GM12878 (cell line): ENCODE data around the gene C14orf119. TPM values are rescaled to one million over a fixed set of nuclear protein-coding genes. Genes with fewer than 3 reads are reported as not detected.

Experiments used
- ATAC-seq: fragments of 200-7000 bp; cut with Tn5 transposase; 3 replicates; pipeline ENCODE4 v1.9.1; 2020; ENCODE audit warnings: mild to moderate bottlenecking, moderate library complexity
- BruUV-seq: library from RNA; stranded (reverse); fragments of 400-500 nt; replicated peaks from 2 replicates; lab custom pipeline; 2021; lab: Mats Ljungman, UMichigan
- CTCF ChIA-PET: fragments of 300-600 bp; sonication (Branson Sonifier 250); formaldehyde crosslinking; extraction: SDS; loops from one replicate; lab custom pipeline; 2021; ENCODE audit warnings: inconsistent platforms; lab: Yijun Ruan, JAX
- POLR2A ChIA-PET: fragments of 350-600 bp; formaldehyde crosslinking; extraction: SDS; loops from one replicate; lab custom pipeline; 2021; ENCODE audit warnings: inconsistent platforms; lab: Charles Lee
- RAD21 ChIA-PET: fragments of 300-600 bp; sonication (Branson Sonifier 250); formaldehyde crosslinking; loops from one replicate; lab custom pipeline; 2023; ENCODE audit warnings: antibody characterized with exemption; ENCODE audit not compliant: unreplicated experiment; lab: Charles Lee
- SMC1A ChIA-PET: fragments of 300-600 bp; sonication (Branson Sonifier 250); formaldehyde crosslinking; loops from one replicate; lab custom pipeline; 2023; ENCODE audit not compliant: unreplicated experiment, uncharacterized antibody; lab: Charles Lee
- DNase-seq: peaks from one replicate; pipeline ENCODE4 v3.0.0-alpha.2; 2011; ENCODE audit warnings: low read depth, low spot score
- FAIRE-seq: peaks from 3 replicates; lab custom pipeline; 2011; peaks lifted over from hg19 to GRCh38; lab: Jason Lieb, UNC
- H2AFZ ChIP-seq: 2 replicates; pipeline ENCODE4 v1.6.0; 2011; ENCODE audit warnings: low read depth, low read length, control low read depth; ENCODE audit not compliant: control insufficient read depth
- H3K27ac ChIP-seq: 2 replicates; pipeline ENCODE4 v1.5.1; 2011; ENCODE audit warnings: control low read depth; ENCODE audit not compliant: control insufficient read depth, insufficient read depth
- H3K27me3 ChIP-seq, 2 experiments: replicated peaks in 1 of 2; 2 replicates each; pipeline versions ENCODE4 v1.6.0 to v1.6.1; 2011; ENCODE audit warnings: low read length in 1 of 2; ENCODE audit not compliant: control insufficient read depth in 2 of 2, insufficient read depth in 2 of 2
- H3K36me3 ChIP-seq, 2 experiments: 2 replicates each; pipeline ENCODE4 v1.5.1; 2011; ENCODE audit warnings: low read length in 1 of 2; ENCODE audit not compliant: control insufficient read depth in 2 of 2, insufficient read depth in 2 of 2
- H3K4me1 ChIP-seq: 2 replicates; pipeline ENCODE4 v1.6.1; 2011; ENCODE audit warnings: mild to moderate bottlenecking, low read length, moderate library complexity, mixed read lengths; ENCODE audit not compliant: control insufficient read depth, insufficient read depth
- H3K4me2 ChIP-seq: 2 replicates; pipeline ENCODE4 v1.6.0; 2011; ENCODE audit warnings: control low read depth; ENCODE audit not compliant: control insufficient read depth, insufficient read depth
- H3K4me3 ChIP-seq: fragments of 200-600 bp; sonication (generic); 2 replicates; pipeline ENCODE4 v1.5.1; 2016
- H3K79me2 ChIP-seq: 2 replicates; pipeline ENCODE4 v1.6.0; 2011; ENCODE audit warnings: low read length; ENCODE audit not compliant: control insufficient read depth, insufficient read depth
- H3K9ac ChIP-seq: 2 replicates; pipeline ENCODE4 v1.8.0; 2011; ENCODE audit warnings: low read length, control low read depth, mixed read lengths; ENCODE audit not compliant: control insufficient read depth, insufficient read depth
- H3K9me3 ChIP-seq: replicated peaks from 3 replicates; pipeline ENCODE4 v1.5.1; 2011; ENCODE audit warnings: mild to moderate bottlenecking, low read length; ENCODE audit not compliant: control insufficient read depth, insufficient read depth
- H4K20me1 ChIP-seq: 2 replicates; pipeline ENCODE4 v1.6.0; 2011; ENCODE audit not compliant: control insufficient read depth, insufficient read depth
- BACH1 ChIP-seq: fragments of 450-650 bp; IDR thresholded peaks from 2 replicates; pipeline ENCODE4 v1.6.1; 2017; ENCODE audit warnings: mild to moderate bottlenecking, borderline replicate concordance
- BRCA1 ChIP-seq: IDR thresholded peaks from 2 replicates; pipeline ENCODE4 v1.6.1; 2011; ENCODE audit warnings: low read depth, low read length, improper control_type of control experiment
- IKZF1 ChIP-seq: fragments of 450-650 bp; conservative IDR thresholded peaks from 2 replicates; pipeline ENCODE4 v1.6.1; 2017; ENCODE audit warnings: antibody characterized with exemption, mild to moderate bottlenecking
- POU2F2 ChIP-seq: IDR thresholded peaks from 3 replicates; pipeline ENCODE4 v1.6.1; 2011; ENCODE audit warnings: low read depth, mild to moderate bottlenecking, low read length, borderline replicate concordance
- SMARCA5 ChIP-seq: fragments of 450-650 bp; IDR thresholded peaks from 2 replicates; pipeline ENCODE4 v1.6.1; 2017; ENCODE audit warnings: mild to moderate bottlenecking
- STAT1 ChIP-seq: fragments of 450-650 bp; conservative IDR thresholded peaks from 2 replicates; pipeline ENCODE4 v1.6.1; 2014; ENCODE audit warnings: antibody characterized with exemption, mild to moderate bottlenecking
- SUPT20H ChIP-seq: IDR thresholded peaks from 2 replicates; pipeline ENCODE4 v1.6.1; 2011; ENCODE audit warnings: low read depth, mild to moderate bottlenecking, low read length, moderate library complexity, borderline replicate concordance; ENCODE audit not compliant: control insufficient read depth
- YY1 ChIP-seq: IDR thresholded peaks from 2 replicates; pipeline ENCODE4 v1.6.1; 2011; ENCODE audit warnings: low read depth, mild to moderate bottlenecking, low read length
- WGBS: methylation state at CpG from one replicate; pipeline ENCODE4 v1.1.6; 2016; ENCODE audit warnings: low lambda C conversion rate; ENCODE audit not compliant: insufficient replicate concordance, insufficient coverage; ENCODE audit errors: missing lambda C conversion rate; 5-methylcytosine and 5-hydroxymethylcytosine counted together
- in situ Hi-C: fragments of 300-500 bp; cut with MboI; formaldehyde crosslinking; loops from 9 replicates; pipeline ENCODE4 v1.14.3; 2018; ENCODE audit warnings: mixed read lengths
- intact Hi-C: fragments of 100-400 bp; cut with micrococcal nuclease; formaldehyde crosslinking; loops from one replicate; pipeline ENCODE4 v1.14.2; 2022; ENCODE audit not compliant: unreplicated experiment
- polyA plus RNA-seq, 11 experiments: library from polyadenylated mRNA; depleted of rRNA in 4 of 11; unstranded in 6 of 11; stranded (reverse) in 5 of 11; fragments of >200 nt; fragmentation: Nextera tagmentation in 4 of 11; fragmentation: Illumina TruSeq in 1 of 11; extraction: Ambion mirVana in 4 of 11; extraction: Trizol in 1 of 11; gene quantifications; 1 replicate in 1 of 11; 2 replicates in 10 of 11; pipeline versions ENCODE4 v1.2.1 to v1.2.3, GENCODE V29; 2011 to 2016; ENCODE audit warnings: inconsistent platforms in 2 of 11, missing spikeins in 2 of 11, low read depth in 1 of 11
- total RNA-seq, 4 experiments: library from RNA; depleted of rRNA in 3 of 4; stranded (reverse); fragments of >200 nt in 3 of 4; fragmentation: Illumina TruSeq in 1 of 4; extraction: Trizol in 1 of 4; gene quantifications; 2 replicates each; pipeline versions ENCODE4 v1.2.1 to v1.2.3, GENCODE V29; 2013 to 2021
- TF ChIP-seq, protein P1 (sequence below): IDR thresholded peaks from 2 replicates; pipeline ENCODE4 v1.6.1; 2011; ENCODE audit warnings: mild to moderate bottlenecking, low read depth, low read length, moderate library complexity; ENCODE audit not compliant: insufficient replicate concordance
- TF ChIP-seq, protein P2 (sequence below): fragments of 450-650 bp; formaldehyde crosslinking; IDR thresholded peaks from 2 replicates; pipeline ENCODE4 v1.4.0; 2020; ENCODE audit warnings: mild to moderate bottlenecking, moderate library complexity
- TF ChIP-seq, protein P3 (sequence below): fragments of 150-350 bp; IDR thresholded peaks from 2 replicates; pipeline ENCODE4 v1.6.1; 2014; ENCODE audit warnings: mild to moderate bottlenecking, low read depth, low read length
- TF ChIP-seq, protein P4 (sequence below): IDR thresholded peaks from 2 replicates; pipeline ENCODE4 v1.6.1; 2012; ENCODE audit warnings: low read length, inconsistent platforms

The C14orf119 gene
- total and polyA plus RNA-seq, 10 of the 15 experiments (the other 5 are each of a cell fraction or from before 2014, with no cell fraction given): 32.3 to 228 (median 57.6) TPM

DNA sequence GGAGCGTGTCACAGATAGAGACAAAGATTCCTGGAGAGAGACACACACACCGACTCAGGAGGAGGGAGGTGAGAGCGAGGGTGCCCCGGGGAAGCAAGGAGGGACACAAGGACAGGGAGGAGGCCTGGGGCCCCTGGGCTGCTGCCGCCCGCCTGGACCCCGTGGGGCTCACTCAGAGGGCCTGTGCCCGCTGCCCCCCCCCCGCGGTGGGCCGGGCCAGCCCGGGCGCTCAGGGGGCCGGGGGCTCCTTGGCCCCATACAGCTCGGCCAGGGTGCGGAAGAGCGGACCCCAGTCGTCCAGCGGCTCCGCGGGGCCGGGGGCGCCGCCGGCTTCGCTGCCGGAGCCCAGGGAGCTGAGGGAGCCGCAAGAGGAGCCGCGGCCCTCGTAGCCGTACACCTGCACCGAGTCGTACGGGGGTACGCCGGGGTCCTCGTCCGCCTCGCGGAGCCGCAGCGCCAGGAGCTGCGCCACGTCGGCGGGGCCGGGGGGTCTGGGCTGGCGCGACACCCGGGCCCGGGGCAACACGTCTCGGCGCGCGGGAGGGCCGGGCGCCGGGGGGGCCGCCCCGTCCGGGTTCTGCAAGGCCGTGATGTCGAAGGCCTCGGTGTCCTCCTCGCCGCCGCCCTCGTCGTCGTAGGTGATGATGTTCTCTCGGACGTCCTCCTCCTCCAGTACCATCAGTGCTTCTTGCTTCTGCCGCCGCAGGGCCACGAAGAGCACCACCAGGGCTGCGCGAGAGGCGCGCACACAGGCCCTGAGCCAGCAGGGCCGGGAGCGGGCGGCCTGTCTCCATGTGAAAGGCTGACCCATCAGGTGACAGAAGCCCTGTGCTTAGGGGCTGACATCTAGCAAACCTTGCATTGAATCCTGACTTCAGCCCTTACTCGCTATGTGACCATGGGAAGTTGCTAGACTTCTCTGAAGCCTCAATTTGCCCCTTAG lies 47.3 kb upstream of the C14orf119 start (continued):
- TF ChIP-seq, protein P1, sequence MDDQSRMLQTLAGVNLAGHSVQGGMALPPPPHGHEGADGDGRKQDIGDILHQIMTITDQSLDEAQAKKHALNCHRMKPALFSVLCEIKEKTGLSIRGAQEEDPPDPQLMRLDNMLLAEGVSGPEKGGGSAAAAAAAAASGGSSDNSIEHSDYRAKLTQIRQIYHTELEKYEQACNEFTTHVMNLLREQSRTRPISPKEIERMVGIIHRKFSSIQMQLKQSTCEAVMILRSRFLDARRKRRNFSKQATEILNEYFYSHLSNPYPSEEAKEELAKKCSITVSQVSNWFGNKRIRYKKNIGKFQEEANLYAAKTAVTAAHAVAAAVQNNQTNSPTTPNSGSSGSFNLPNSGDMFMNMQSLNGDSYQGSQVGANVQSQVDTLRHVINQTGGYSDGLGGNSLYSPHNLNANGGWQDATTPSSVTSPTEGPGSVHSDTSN: no peak
- TF ChIP-seq, protein P2, sequence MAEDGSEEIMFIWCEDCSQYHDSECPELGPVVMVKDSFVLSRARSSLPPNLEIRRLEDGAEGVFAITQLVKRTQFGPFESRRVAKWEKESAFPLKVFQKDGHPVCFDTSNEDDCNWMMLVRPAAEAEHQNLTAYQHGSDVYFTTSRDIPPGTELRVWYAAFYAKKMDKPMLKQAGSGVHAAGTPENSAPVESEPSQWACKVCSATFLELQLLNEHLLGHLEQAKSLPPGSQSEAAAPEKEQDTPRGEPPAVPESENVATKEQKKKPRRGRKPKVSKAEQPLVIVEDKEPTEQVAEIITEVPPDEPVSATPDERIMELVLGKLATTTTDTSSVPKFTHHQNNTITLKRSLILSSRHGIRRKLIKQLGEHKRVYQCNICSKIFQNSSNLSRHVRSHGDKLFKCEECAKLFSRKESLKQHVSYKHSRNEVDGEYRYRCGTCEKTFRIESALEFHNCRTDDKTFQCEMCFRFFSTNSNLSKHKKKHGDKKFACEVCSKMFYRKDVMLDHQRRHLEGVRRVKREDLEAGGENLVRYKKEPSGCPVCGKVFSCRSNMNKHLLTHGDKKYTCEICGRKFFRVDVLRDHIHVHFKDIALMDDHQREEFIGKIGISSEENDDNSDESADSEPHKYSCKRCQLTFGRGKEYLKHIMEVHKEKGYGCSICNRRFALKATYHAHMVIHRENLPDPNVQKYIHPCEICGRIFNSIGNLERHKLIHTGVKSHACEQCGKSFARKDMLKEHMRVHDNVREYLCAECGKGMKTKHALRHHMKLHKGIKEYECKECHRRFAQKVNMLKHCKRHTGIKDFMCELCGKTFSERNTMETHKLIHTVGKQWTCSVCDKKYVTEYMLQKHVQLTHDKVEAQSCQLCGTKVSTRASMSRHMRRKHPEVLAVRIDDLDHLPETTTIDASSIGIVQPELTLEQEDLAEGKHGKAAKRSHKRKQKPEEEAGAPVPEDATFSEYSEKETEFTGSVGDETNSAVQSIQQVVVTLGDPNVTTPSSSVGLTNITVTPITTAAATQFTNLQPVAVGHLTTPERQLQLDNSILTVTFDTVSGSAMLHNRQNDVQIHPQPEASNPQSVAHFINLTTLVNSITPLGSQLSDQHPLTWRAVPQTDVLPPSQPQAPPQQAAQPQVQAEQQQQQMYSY (CRISPR knock-in tag): no peak
- TF ChIP-seq, all 136 proteins: peak for 0

DNA sequence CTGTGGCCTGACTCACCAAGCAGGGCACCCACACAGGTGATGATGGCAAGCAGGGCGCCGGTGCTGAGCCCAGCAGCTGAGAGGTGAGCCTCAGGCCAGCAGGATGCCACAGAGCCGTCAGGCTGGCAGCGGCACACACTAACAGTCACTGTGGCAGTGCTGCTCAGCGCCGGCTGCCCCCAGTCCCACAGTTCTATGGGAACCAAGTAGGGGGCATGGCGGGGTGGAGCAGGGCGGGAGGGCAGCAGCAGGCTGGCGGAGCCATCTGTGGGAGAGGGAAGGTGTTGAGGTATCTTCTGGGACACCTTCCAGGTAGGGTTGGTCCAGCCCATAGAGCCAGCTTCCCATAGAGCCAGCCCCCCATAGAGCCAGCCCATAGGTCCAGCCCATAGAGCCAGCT lies 46.3 kb upstream of the C14orf119 start:
- CTCF ChIA-PET: interaction anchor here (18.3 kb wide), 1 partner anchor 56 kb away, joined by 853 read pairs; the partner anchor contains the start of gene AJUBA
- TF ChIP-seq STAT1 (no peak), SUPT20H (no peak), POU2F2 (no peak), IKZF1 (no peak), SMARCA5 (no peak), BACH1 (no peak), YY1 (no peak), BRCA1 (no peak)
- TF ChIP-seq, protein P3, sequence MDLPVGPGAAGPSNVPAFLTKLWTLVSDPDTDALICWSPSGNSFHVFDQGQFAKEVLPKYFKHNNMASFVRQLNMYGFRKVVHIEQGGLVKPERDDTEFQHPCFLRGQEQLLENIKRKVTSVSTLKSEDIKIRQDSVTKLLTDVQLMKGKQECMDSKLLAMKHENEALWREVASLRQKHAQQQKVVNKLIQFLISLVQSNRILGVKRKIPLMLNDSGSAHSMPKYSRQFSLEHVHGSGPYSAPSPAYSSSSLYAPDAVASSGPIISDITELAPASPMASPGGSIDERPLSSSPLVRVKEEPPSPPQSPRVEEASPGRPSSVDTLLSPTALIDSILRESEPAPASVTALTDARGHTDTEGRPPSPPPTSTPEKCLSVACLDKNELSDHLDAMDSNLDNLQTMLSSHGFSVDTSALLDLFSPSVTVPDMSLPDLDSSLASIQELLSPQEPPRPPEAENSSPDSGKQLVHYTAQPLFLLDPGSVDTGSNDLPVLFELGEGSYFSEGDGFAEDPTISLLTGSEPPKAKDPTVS: no peak
- TF ChIP-seq, protein P4, sequence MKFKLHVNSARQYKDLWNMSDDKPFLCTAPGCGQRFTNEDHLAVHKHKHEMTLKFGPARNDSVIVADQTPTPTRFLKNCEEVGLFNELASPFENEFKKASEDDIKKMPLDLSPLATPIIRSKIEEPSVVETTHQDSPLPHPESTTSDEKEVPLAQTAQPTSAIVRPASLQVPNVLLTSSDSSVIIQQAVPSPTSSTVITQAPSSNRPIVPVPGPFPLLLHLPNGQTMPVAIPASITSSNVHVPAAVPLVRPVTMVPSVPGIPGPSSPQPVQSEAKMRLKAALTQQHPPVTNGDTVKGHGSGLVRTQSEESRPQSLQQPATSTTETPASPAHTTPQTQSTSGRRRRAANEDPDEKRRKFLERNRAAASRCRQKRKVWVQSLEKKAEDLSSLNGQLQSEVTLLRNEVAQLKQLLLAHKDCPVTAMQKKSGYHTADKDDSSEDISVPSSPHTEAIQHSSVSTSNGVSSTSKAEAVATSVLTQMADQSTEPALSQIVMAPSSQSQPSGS: no peak

More for the DNA sequence above, 46.3 kb upstream of the C14orf119 start:
- Histone ChIP-seq H3K36me3 (no peaks in the 10 kb centered on the region), H4K20me1 (no peaks in the 10 kb centered on the region), H3K9ac (no peak overlapping the region), H3K4me1 (no peaks in the 10 kb centered on the region), H3K9me3 (no peaks in the 10 kb centered on the region), H3K4me2 (no peak overlapping the region), H3K27ac (no peak overlapping the region), H3K4me3 (no peak overlapping the region), H2AFZ (no peak overlapping the region), H3K27me3 (no peaks in the 10 kb centered on the region; a peak in 1 of 4 replicates), H3K79me2 (no peaks in the 10 kb centered on the region)
- DNase-seq (no peak), ATAC-seq (no peak), FAIRE-seq (no peak)
- ChIA-PET RAD21 (no interaction called here), SMC1A (interaction anchor here (1.8 kb wide), 1 partner anchor 54 kb away, joined by 5 read pairs; no protein-coding TSS in a partner anchor), POLR2A (no interaction called here)
- 91% methylated on average over 9 of the region's 9 CpGs for WGBS
- intact Hi-C loops (no loop called here), in situ Hi-C loops (no loop called here)
- no TSS peak for BruUV-seq
